ENCODE data around the gene ST6GALNAC1.

The ST6GALNAC1 gene

GRCh38 chr17:76586741-76587487, 56.6 kb downstream of the ST6GALNAC1 start:
- TF ChIP-seq GATA2 (IDR thresholded peaks at IDR 0.05; ENCODE audit: low read depth, low read length) = no peak
- no peak for TF ChIP-seq GATA3 (IDR thresholded peaks at IDR 0.05; ENCODE audit: low read depth, low read length)

- TF ChIP-seq GATA2 (IDR thresholded peaks at IDR 0.05; ENCODE audit: low read depth, low read length) = no peak
- TF ChIP-seq GATA3 (IDR thresholded peaks at IDR 0.05; ENCODE audit: low read depth, low read length) = no peak
Measured at GRCh38 chr17:76585649-76586593, 57.6 kb downstream of the ST6GALNAC1 start, which contains the start of gene ST6GALNAC2. Gene ST6GALNAC2 (minus strand): TSS chr17:76585860. CDS start chr17:76585808, 52 bp downstream.

- TF ChIP-seq GATA2 (IDR thresholded peaks at IDR 0.05; ENCODE audit: low read depth, low read length) (no peak), GATA3 (IDR thresholded peaks at IDR 0.05; ENCODE audit: low read depth, low read length) (no peak)
Measured at GRCh38 chr17:76585033-76585648, 58.4 kb downstream of the ST6GALNAC1 start.

GRCh38 chr17:76584427-76585032, 59.0 kb downstream of the ST6GALNAC1 start:
- no peak for TF ChIP-seq GATA2 (IDR thresholded peaks at IDR 0.05; ENCODE audit: low read depth, low read length)
- no peak for TF ChIP-seq GATA3 (IDR thresholded peaks at IDR 0.05; ENCODE audit: low read depth, low read length)

- TF ChIP-seq GATA2 (IDR thresholded peaks at IDR 0.05; ENCODE audit: low read depth, low read length) = no peak
- no peak for TF ChIP-seq GATA3 (IDR thresholded peaks at IDR 0.05; ENCODE audit: low read depth, low read length)
Measured at GRCh38 chr17:76582660-76583059, 60.9 kb downstream of the ST6GALNAC1 start.

- TF ChIP-seq GATA3 (IDR thresholded peaks at IDR 0.05; ENCODE audit: low read depth, low read length) = no peak
- no peak for TF ChIP-seq GATA2 (IDR thresholded peaks at IDR 0.05; ENCODE audit: low read depth, low read length)
Measured at GRCh38 chr17:76581515-76581914, 62.0 kb downstream of the ST6GALNAC1 start.

GRCh38 chr17:76579281-76579680, 64.3 kb downstream of the ST6GALNAC1 start:
- TF ChIP-seq GATA3 (IDR thresholded peaks at IDR 0.05; ENCODE audit: low read depth, low read length) = no peak
- TF ChIP-seq GATA2 (IDR thresholded peaks at IDR 0.05; ENCODE audit: low read depth, low read length) = no peak

- no peak for TF ChIP-seq GATA2 (IDR thresholded peaks at IDR 0.05; ENCODE audit: low read depth, low read length)
- no peak for TF ChIP-seq GATA3 (IDR thresholded peaks at IDR 0.05; ENCODE audit: low read depth, low read length)
Measured at GRCh38 chr17:76578376-76578775, 65.2 kb downstream of the ST6GALNAC1 start.

- TF ChIP-seq GATA3 (IDR thresholded peaks at IDR 0.05; ENCODE audit: low read depth, low read length) (no peak), GATA2 (IDR thresholded peaks at IDR 0.05; ENCODE audit: low read depth, low read length) (no peak)
Measured at GRCh38 chr17:76577876-76578275, 65.7 kb downstream of the ST6GALNAC1 start.

GRCh38 chr17:76576189-76576588, 67.4 kb downstream of the ST6GALNAC1 start:
- TF ChIP-seq GATA3 (IDR thresholded peaks at IDR 0.05; ENCODE audit: low read depth, low read length) (no peak), GATA2 (IDR thresholded peaks at IDR 0.05; ENCODE audit: low read depth, low read length) (no peak)

GRCh38 chr17:76575570-76575969, 68.0 kb downstream of the ST6GALNAC1 start:
- TF ChIP-seq GATA3 (IDR thresholded peaks at IDR 0.05; ENCODE audit: low read depth, low read length) (no peak), GATA2 (IDR thresholded peaks at IDR 0.05; ENCODE audit: low read depth, low read length) (no peak)
